Breast epithelium (tissue), 3 donors: Measurements from ENCODE around the gene COLEC11.

Source experiments
- POLR2A ChIP-seq: fragments of 450-650 bp; IDR thresholded peaks from one replicate; pipeline ENCODE4 v1.6.1; 2016; ENCODE audit warnings: antibody characterized with exemption, mild to moderate bottlenecking, moderate library complexity
- POLR2AphosphoS5 ChIP-seq, 3 donors: sonication (generic); formaldehyde crosslinking; IDR thresholded peaks; one replicate each; pipeline ENCODE4 v1.6.1; 2017; ENCODE audit warnings: antibody characterized with exemption in 3 of 3
- TF ChIP-seq, protein P1 (sequence below), 3 donors: fragments of 450-650 bp; IDR thresholded peaks; one replicate each; pipeline ENCODE4 v1.5.1; 2016 to 2017; ENCODE audit warnings: antibody characterized with exemption in 3 of 3, mild to moderate bottlenecking in 3 of 3, moderate library complexity in 3 of 3

DNA sequence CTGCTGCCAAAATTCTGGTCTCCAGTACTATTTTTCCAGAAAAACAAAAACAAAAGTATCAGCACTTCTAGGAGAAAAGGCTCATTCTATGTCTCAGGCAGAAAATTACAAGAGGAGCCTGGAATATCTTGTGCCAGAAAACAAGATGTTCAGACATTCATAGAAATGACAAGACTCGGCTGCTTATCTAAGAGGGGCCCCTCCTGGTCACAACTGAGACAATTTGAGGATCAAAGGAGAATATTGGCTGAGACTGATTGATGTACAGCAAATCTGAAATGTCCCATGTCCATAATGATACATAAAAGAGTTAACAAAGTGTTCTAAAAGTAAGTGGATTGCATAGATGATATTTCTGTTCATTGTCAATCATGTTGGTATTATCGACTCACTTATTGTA is 22.3 kb upstream of the COLEC11 start:
- no peak for TF ChIP-seq POLR2A
- TF ChIP-seq, protein P1, sequence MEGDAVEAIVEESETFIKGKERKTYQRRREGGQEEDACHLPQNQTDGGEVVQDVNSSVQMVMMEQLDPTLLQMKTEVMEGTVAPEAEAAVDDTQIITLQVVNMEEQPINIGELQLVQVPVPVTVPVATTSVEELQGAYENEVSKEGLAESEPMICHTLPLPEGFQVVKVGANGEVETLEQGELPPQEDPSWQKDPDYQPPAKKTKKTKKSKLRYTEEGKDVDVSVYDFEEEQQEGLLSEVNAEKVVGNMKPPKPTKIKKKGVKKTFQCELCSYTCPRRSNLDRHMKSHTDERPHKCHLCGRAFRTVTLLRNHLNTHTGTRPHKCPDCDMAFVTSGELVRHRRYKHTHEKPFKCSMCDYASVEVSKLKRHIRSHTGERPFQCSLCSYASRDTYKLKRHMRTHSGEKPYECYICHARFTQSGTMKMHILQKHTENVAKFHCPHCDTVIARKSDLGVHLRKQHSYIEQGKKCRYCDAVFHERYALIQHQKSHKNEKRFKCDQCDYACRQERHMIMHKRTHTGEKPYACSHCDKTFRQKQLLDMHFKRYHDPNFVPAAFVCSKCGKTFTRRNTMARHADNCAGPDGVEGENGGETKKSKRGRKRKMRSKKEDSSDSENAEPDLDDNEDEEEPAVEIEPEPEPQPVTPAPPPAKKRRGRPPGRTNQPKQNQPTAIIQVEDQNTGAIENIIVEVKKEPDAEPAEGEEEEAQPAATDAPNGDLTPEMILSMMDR (IDR thresholded peaks at IDR 0.05): no peak
- no peak for TF ChIP-seq POLR2AphosphoS5 (IDR thresholded peaks at IDR 0.05)
